CD4-positive, alpha-beta T cell treated with Interferon gamma for 1 hour (primary cell): ENCODE measurements around the gene MAGI1.

Experiments used
- DNase-seq: peaks from one replicate; pipeline ENCODE4 v3.0.0-alpha.2; 2020

The MAGI1 gene

GRCh38 chr3:65783117-65783516 lies 255.6 kb downstream of the MAGI1 start:
- no peak for DNase-seq

- DNase-seq, result no peak
These were observed 257.1 kb downstream of the MAGI1 start for GRCh38 chr3:65781594-65781993.

- no peak for DNase-seq
These were observed 259.3 kb downstream of the MAGI1 start for GRCh38 chr3:65779390-65779789.

GRCh38 chr3:65778968-65779367 lies 259.8 kb downstream of the MAGI1 start:
- no peak for DNase-seq

- DNase-seq, result no peak
These were observed 261.7 kb downstream of the MAGI1 start for GRCh38 chr3:65777050-65777449.

- no peak for DNase-seq
These were observed 262.2 kb downstream of the MAGI1 start for GRCh38 chr3:65776494-65776893.

GRCh38 chr3:65776081-65776480 lies 262.6 kb downstream of the MAGI1 start:
- DNase-seq, result no peak

GRCh38 chr3:65772758-65773157 lies 266.0 kb downstream of the MAGI1 start:
- DNase-seq, result no peak

GRCh38 chr3:65767551-65767950 lies 271.2 kb downstream of the MAGI1 start:
- DNase-seq, result no peak

GRCh38 chr3:65762235-65762580 lies 276.5 kb downstream of the MAGI1 start:
- no peak for DNase-seq

- no peak for DNase-seq
These were observed 277.1 kb downstream of the MAGI1 start for GRCh38 chr3:65761446-65762234.

GRCh38 chr3:65758876-65759598 lies 279.7 kb downstream of the MAGI1 start:
- no peak for DNase-seq

GRCh38 chr3:65758438-65758837 lies 280.3 kb downstream of the MAGI1 start:
- no peak for DNase-seq

GRCh38 chr3:65752636-65753035 lies 286.1 kb downstream of the MAGI1 start:
- DNase-seq, result no peak

- no peak for DNase-seq
These were observed 287.5 kb downstream of the MAGI1 start for GRCh38 chr3:65751123-65751700.

GRCh38 chr3:65749066-65749465 lies 289.7 kb downstream of the MAGI1 start:
- DNase-seq, result no peak

- DNase-seq, result no peak
These were observed 290.4 kb downstream of the MAGI1 start for GRCh38 chr3:65748326-65748725.

GRCh38 chr3:65746848-65747247 lies 291.9 kb downstream of the MAGI1 start:
- DNase-seq, result no peak

GRCh38 chr3:65745306-65745705 lies 293.4 kb downstream of the MAGI1 start:
- no peak for DNase-seq

GRCh38 chr3:65742914-65743313 lies 295.8 kb downstream of the MAGI1 start:
- no peak for DNase-seq

GRCh38 chr3:65741540-65741939 lies 297.2 kb downstream of the MAGI1 start:
- no peak for DNase-seq

GRCh38 chr3:65739901-65740541 lies 298.7 kb downstream of the MAGI1 start:
- no peak for DNase-seq

GRCh38 chr3:65734792-65735191 lies 303.9 kb downstream of the MAGI1 start:
- no peak for DNase-seq

- no peak for DNase-seq
These were observed 304.3 kb downstream of the MAGI1 start for GRCh38 chr3:65734382-65734781.
